GM10847 (cell line): ENCODE results near the gene ABITRAM.

ENCODE experiments used
- POLR2A ChIP-seq: IDR thresholded peaks from 2 replicates; pipeline ENCODE4 v1.6.1; 2011; ENCODE audit not compliant: insufficient read length; ENCODE audit errors: extremely low read depth

Gene ABITRAM

DNA sequence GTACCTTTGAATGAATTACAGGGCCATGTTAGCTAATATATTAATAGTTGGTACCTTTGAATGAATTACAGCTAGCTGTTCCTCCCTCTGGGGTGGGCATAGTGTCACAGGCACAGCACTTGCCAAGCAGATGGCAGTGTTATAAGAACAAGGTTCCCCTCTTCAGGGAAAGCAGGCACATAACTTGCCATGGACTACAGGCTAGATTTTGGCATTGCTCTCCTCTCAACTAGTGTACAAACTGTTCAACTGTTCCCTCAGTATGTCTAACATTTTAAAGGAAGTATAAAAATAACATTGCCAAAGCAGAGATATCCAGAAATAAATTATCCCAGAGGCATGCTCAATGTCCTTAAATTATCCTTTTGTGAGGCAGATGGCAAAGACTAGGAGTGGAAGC is 33.7 kb downstream of the ABITRAM start:
- TF ChIP-seq POLR2A, result no peak

- no peak for TF ChIP-seq POLR2A
Measured at GRCh38 chr9:108972186-108972585, 38.0 kb downstream of the ABITRAM start.

DNA sequence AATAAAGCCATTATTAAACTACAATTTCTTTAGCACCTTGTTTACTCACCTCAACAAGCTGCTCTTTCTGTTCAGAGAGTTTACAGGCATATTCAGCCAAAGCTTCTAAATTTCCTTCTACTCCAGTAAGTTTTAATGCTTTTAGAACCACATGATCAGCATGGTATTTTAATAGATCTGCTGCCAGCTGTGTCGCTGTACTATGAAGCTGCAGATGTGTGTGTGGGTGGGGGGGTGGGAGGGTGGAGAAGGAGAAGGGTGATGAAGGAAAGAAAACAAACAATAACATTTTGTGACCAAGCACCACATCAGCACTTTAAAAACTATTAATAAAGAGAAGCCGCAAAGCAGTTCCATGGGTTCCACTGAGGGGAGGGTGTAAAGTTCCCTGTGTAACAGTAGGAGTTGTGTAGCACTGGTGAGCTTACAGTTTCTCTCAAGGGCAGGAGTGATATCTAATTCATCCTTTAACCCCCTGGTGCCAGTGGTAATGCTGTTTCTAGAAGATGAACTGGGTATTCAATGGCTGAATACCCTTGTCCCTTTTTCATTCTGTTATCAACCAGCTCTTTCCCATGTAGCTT is 38.5 kb downstream of the ABITRAM start:
- TF ChIP-seq POLR2A, result no peak

- no peak for TF ChIP-seq POLR2A
Measured at GRCh38 chr9:108973895-108974294, 39.7 kb downstream of the ABITRAM start.

DNA sequence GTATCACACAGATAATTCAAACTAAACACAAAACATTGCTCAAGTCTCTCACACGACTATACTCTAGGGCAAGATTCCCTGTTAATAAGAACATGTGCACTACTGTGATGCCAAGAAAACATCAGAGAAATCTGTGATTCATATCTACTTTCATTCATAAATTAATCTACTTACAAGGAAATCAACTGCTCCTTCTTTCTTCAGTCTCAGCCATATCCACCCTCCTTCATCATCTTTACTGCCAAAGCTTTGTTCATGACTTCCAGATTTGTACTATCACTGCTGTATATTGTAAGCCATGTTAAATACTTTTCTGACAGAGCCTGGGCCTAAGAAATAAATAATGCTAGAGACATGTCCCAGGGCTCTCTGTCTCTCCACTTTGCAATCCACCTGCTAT is 44.0 kb downstream of the ABITRAM start:
- no peak for TF ChIP-seq POLR2A

- no peak for TF ChIP-seq POLR2A
Measured at GRCh38 chr9:108980893-108981292, 46.7 kb downstream of the ABITRAM start.

DNA sequence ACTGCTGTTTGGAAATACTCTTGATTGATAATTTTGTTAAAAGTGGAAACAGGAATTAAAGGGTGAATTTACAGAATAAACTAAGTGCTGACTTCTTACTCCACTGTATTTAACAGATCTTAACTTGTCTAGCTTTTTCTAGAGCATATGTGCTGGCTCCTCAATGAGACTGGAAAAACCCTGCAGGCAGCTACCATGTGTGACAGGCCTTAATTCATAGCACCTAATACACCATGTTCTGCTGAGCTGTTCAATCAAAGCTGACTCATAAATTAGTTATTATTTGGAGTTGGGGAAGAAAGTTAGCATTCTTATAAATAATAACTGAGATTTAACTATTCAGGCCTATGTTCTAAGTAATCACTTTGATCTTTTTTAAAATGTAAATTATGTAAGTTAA is 49.7 kb downstream of the ABITRAM start:
- TF ChIP-seq POLR2A, result no peak
